Osteoblast (primary cell): ENCODE results near the gene DYRK1B. TPM values are rescaled to one million over a fixed set of nuclear protein-coding genes. Genes with fewer than 3 reads are reported as not detected.

Source experiments
- DNase-seq: peaks from one replicate; pipeline ENCODE4 v3.0.0; 2011; ENCODE audit warnings: low spot score, mixed read lengths; ENCODE audit not compliant: insufficient read length; ENCODE audit errors: missing footprints
- H2AFZ ChIP-seq: 2 replicates; pipeline ENCODE4 v1.6.0; 2011; ENCODE audit warnings: mild to moderate bottlenecking, low read length
- H3K27ac ChIP-seq: 2 replicates; pipeline ENCODE4 v1.5.1; 2011; ENCODE audit warnings: mild to moderate bottlenecking, low read depth, low read length, moderate library complexity
- H3K27me3 ChIP-seq: 2 replicates; pipeline ENCODE4 v1.6.0; 2012; ENCODE audit warnings: mild to moderate bottlenecking, control low read depth, inconsistent platforms, low read length, moderate library complexity; ENCODE audit not compliant: insufficient read depth
- H3K36me3 ChIP-seq: 2 replicates; pipeline ENCODE4 v1.5.1; 2011; ENCODE audit warnings: mild to moderate bottlenecking, low read length, control low read depth, moderate library complexity; ENCODE audit not compliant: insufficient read depth
- H3K4me1 ChIP-seq: 2 replicates; pipeline ENCODE4 v1.5.1; 2011; ENCODE audit warnings: mild to moderate bottlenecking, low read length, control low read depth, moderate library complexity; ENCODE audit not compliant: insufficient read depth
- H3K4me2 ChIP-seq: 2 replicates; pipeline ENCODE4 v1.6.0; 2011; ENCODE audit warnings: mild to moderate bottlenecking, low read length; ENCODE audit not compliant: insufficient read depth
- H3K4me3 ChIP-seq: fragments of 200-600 bp; sonication (generic); 3 replicates; pipeline ENCODE4 v1.5.1; 2012; ENCODE audit warnings: mild to moderate bottlenecking, low read length, inconsistent platforms; ENCODE audit not compliant: insufficient read depth
- H3K79me2 ChIP-seq: 2 replicates; pipeline ENCODE4 v1.6.0; 2012; ENCODE audit warnings: mild to moderate bottlenecking, low read length, control low read depth, inconsistent platforms; ENCODE audit not compliant: insufficient read depth
- H3K9me3 ChIP-seq: 2 replicates; pipeline ENCODE4 v1.5.1; 2011; ENCODE audit warnings: low read depth, low read length, control low read depth
- H4K20me1 ChIP-seq: 2 replicates; pipeline ENCODE4 v1.6.0; 2012; ENCODE audit warnings: mild to moderate bottlenecking, low read length, control low read depth; ENCODE audit not compliant: insufficient read depth
- total RNA-seq: library from RNA; depleted of rRNA; stranded (reverse); fragments of >200 nt; gene quantifications from 2 replicates; pipeline ENCODE4 v1.2.3, GENCODE V29; 2012
- TF ChIP-seq, protein P1 (sequence below): IDR thresholded peaks from 2 replicates; pipeline ENCODE4 v1.5.1; 2011; ENCODE audit warnings: mild to moderate bottlenecking, low read depth, low read length, moderate library complexity; ENCODE audit errors: extremely low read depth

The DYRK1B gene
- total RNA-seq, 1 donor, result 19.5 TPM

DNA sequence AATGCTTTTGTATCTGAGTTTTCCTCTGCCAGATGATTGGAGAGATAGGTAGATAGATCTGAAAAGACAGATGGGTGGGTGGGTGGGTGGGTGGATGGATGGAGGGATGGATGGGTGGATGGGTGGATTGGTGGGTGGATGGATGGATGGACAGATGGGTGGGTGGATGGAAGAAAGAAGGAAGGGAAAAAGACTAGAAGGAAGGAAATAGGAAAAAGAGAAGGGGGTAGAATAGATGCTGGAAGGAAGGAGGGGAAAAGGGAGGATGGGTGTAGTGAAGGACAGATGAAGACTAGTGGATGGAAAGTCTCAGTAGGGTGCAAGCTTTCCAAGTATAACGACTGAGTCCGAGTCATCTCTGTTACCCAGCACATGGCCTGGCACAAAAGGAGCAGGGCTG, 31.2 kb upstream of the DYRK1B start:
- Histone ChIP-seq H3K27ac (no peak overlapping the region), H3K4me1 (no peaks in the 10 kb centered on the region), H2AFZ (no peak overlapping the region), H3K4me3 (no peak overlapping the region), H3K4me2 (no peak overlapping the region), H4K20me1 (no peaks in the 10 kb centered on the region), H3K36me3 (no peaks in the 10 kb centered on the region), H3K9me3 (no peaks in the 10 kb centered on the region), H3K27me3 (no peaks in the 10 kb centered on the region), H3K79me2 (no peaks in the 10 kb centered on the region)
- DNase-seq, result no peak
- TF ChIP-seq, protein P1, sequence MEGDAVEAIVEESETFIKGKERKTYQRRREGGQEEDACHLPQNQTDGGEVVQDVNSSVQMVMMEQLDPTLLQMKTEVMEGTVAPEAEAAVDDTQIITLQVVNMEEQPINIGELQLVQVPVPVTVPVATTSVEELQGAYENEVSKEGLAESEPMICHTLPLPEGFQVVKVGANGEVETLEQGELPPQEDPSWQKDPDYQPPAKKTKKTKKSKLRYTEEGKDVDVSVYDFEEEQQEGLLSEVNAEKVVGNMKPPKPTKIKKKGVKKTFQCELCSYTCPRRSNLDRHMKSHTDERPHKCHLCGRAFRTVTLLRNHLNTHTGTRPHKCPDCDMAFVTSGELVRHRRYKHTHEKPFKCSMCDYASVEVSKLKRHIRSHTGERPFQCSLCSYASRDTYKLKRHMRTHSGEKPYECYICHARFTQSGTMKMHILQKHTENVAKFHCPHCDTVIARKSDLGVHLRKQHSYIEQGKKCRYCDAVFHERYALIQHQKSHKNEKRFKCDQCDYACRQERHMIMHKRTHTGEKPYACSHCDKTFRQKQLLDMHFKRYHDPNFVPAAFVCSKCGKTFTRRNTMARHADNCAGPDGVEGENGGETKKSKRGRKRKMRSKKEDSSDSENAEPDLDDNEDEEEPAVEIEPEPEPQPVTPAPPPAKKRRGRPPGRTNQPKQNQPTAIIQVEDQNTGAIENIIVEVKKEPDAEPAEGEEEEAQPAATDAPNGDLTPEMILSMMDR, result no peak

DNA sequence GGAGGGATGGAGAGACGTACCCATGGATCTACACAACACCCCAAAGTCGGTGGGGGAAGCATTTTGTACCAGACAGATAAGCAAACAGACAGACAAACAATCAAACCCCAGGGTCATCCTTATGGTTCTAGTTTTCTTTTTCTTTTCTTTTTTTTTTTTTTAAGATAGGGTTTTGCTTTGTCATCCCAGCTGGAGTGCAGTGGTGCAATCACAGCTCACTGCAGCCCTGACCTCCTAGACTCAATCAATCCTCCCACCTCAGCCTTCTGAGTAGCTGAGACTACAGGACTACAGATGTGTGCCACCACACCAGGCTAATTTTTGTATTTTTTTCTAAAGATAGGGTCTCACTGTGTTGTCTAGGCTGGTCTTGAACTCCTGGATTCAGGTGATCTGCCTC, 30.2 kb upstream of the DYRK1B start:
- Histone ChIP-seq H4K20me1 (no peaks in the 10 kb centered on the region), H3K4me2 (no peak overlapping the region), H3K79me2 (no peaks in the 10 kb centered on the region), H3K36me3 (no peaks in the 10 kb centered on the region), H3K27ac (no peak overlapping the region), H2AFZ (no peak overlapping the region), H3K4me1 (no peaks in the 10 kb centered on the region), H3K9me3 (no peaks in the 10 kb centered on the region), H3K4me3 (no peak overlapping the region), H3K27me3 (no peaks in the 10 kb centered on the region)
- TF ChIP-seq, protein P1, result no peak
- peak; percentile 69 for DNase-seq

DNA sequence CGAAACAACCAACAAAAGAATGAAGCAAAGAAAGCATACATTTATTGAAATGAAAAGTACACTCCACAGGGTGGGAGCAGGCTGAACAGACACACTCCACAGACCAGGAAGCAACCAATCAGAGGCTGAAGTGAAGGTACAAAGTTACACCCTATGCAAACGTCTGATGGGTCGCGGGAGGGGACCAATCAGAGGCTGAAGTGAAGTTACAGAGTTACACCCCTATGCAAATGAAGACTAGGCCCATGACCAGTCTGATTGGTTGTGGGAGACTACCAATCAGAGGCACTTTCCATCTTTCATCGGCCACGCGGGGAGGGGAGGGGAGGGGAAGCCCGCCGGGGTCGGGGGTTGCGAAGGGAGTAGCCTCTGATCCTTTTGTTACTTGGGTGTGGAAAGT, 24.6 kb upstream of the DYRK1B start:
- no peak overlapping the region for H2AFZ ChIP-seq
- no peaks in the 10 kb centered on the region for H3K79me2 ChIP-seq
- no peaks in the 10 kb centered on the region for H3K36me3 ChIP-seq
- no peak overlapping the region for H3K4me3 ChIP-seq
- TF ChIP-seq, protein P1, result no peak
- DNase-seq, result no peak
- H3K27me3 ChIP-seq, result no peaks in the 10 kb centered on the region
- H3K4me1 ChIP-seq, result no peaks in the 10 kb centered on the region
- no peak overlapping the region for H3K27ac ChIP-seq
- H3K4me2 ChIP-seq, result no peak overlapping the region
- no peaks in the 10 kb centered on the region for H3K9me3 ChIP-seq
- no peaks in the 10 kb centered on the region for H4K20me1 ChIP-seq

DNA sequence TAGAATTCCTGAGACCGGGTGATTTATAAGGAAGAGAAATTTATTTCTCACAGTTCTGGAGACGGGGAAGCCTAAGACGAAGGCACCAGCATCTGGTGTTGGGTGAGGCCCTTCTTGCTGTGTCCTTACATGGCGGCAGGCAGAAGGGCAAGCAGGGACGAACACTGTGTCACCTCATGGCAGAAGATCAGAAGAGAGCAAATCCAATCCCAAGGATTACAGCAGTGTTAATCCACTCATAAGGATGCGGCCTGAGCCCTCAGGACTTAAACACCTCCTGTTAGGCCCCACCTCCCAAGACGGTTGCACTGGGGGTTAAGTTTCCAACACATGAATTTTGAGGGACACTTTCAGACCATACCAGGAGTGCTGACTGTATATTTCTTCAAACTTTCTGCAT, 18.9 kb upstream of the DYRK1B start:
- Histone ChIP-seq H3K36me3 (no peaks in the 10 kb centered on the region), H3K27ac (no peak overlapping the region), H4K20me1 (no peaks in the 10 kb centered on the region), H3K9me3 (no peaks in the 10 kb centered on the region), H3K27me3 (no peaks in the 10 kb centered on the region), H3K79me2 (no peaks in the 10 kb centered on the region), H3K4me1 (no peaks in the 10 kb centered on the region), H3K4me3 (no peak overlapping the region), H2AFZ (no peak overlapping the region), H3K4me2 (no peak overlapping the region)
- DNase-seq, result no peak
- TF ChIP-seq, protein P1, result no peak
